GM18519 (cell line): ENCODE results near the gene HP1BP3.
"Not testable (repeated sequence)": the region's sequence is repeated elsewhere in the genome, so short reads cannot be mapped to it uniquely, and the experiment has no call there.

ENCODE experiments used
- ATAC-seq: cut with Tn5 transposase; IDR thresholded peaks from one replicate; pipeline ENCODE4 v1.9.1; 2021; ENCODE audit warnings: mild to moderate bottlenecking, moderate library complexity; ENCODE audit not compliant: unreplicated experiment, low FRiP score

Gene HP1BP3

GRCh38 chr1:20727746-20728316 is 59.3 kb downstream of the HP1BP3 start:
- ATAC-seq = no peak

GRCh38 chr1:20726932-20727745 is 60.0 kb downstream of the HP1BP3 start:
- ATAC-seq = no peak

DNA sequence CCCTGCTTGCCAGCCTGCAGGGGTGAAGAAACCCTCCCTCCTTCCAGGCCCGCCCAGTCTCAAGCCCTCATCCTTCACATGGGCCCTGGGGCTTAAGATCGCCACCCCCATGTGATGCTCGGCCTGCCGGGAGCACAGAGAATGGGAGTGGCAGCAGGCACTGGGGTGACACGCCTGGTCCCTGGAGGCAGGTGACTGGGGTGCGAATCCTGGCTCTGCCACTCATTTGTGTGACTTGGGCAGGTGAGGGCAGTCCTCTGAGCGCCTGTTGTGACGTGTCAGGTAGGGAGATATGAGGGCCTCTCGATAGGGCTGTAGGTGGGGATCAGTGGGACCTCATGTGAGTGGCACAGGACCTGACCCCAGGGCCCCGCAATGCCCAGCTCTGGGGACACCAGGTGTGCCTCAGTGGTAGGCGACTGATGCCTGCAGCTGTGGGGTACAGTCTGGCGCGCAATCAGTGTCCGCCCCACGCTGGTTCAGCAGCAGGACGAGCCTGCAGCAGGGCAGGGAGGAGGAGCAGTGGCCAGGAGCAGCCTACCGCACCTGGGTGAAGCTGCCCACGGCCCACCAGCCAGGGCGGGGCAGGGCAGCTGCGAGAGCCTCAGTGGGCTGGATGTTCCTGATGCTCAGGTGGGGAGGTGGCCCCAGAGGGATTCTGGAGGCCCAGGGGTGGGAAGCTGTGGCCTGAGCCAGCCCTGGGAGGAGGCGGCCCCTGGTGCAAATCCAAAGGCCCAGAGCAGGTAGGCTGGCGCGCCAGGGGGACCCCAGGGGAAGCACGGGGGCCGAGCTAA is 60.8 kb downstream of the HP1BP3 start:
- no peak for ATAC-seq

GRCh38 chr1:20725189-20726117 is 61.7 kb downstream of the HP1BP3 start:
- ATAC-seq = no peak

GRCh38 chr1:20724364-20725188 is 62.5 kb downstream of the HP1BP3 start:
- no peak for ATAC-seq

GRCh38 chr1:20723537-20724363 is 63.4 kb downstream of the HP1BP3 start:
- no peak for ATAC-seq

DNA sequence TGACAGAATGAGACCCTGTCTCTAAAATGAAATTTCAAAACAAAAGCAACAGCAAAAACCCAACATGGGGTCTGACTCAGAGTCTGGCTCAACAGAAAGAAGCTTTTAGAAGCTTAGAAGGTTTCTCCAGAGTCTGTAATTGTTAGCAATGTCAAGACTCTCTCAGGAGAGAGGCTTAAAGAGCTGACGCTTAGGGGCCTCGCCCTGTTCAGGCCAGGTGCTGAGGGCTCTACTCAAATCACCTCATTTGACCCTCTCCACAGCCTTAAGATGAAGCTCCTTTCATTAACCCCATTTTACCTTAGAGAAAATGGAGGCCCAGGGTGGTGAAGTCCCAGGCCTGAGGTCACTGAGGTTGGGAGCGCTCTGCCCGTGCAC is 64.0 kb downstream of the HP1BP3 start:
- no peak for ATAC-seq

GRCh38 chr1:20721117-20722061 is 65.7 kb downstream of the HP1BP3 start:
- no peak for ATAC-seq

GRCh38 chr1:20720631-20721091 is 66.4 kb downstream of the HP1BP3 start:
- no peak for ATAC-seq

- ATAC-seq = no peak
Observed at GRCh38 chr1:20719871-20720620, 67.1 kb downstream of the HP1BP3 start.

DNA sequence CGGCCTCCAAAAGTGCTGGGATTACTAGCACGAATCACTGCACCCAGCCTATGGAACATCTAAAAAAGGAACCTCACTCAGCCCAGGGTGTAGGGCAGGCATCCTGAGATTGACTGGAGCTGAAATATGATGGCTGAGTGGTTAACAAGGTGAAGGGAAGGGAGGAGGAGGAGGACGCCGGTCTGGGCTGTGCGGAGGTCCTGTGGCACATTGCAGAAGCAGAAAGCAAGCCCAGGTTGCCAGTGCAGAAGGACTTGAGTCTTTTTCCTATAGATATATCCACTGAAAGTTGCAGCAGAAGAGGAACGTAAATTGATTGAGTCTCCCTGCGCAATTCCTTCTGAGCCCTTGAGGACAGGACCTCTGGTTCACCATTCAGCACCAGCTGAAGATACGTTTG is 67.8 kb downstream of the HP1BP3 start:
- no peak for ATAC-seq

DNA sequence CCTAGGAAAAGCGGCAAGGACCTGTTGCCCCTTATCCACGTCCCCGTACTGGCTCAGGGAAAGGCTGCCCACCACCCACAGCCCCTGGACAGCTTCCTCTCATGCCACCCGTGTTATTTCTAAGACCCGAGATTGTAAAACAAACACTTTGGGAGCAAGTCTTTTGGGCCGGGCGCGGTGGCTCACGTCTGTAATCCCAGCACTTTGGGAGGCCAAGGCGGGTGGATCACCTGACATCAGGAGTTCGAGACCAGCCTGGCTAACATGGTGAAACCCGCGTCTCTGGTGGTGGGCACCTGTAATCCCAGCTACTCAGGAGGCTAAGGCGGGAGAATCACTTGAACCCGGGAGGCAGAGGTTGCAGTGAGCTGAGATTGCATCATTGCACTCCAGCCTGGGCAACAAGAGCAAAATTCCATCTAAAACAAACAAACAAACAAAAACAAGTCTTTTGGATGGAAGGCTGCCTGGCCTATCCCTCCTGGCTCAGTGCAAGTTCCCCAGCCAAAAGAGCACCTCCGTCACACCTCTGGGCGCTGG is 68.7 kb downstream of the HP1BP3 start:
- ATAC-seq = not testable (repeated sequence)

DNA sequence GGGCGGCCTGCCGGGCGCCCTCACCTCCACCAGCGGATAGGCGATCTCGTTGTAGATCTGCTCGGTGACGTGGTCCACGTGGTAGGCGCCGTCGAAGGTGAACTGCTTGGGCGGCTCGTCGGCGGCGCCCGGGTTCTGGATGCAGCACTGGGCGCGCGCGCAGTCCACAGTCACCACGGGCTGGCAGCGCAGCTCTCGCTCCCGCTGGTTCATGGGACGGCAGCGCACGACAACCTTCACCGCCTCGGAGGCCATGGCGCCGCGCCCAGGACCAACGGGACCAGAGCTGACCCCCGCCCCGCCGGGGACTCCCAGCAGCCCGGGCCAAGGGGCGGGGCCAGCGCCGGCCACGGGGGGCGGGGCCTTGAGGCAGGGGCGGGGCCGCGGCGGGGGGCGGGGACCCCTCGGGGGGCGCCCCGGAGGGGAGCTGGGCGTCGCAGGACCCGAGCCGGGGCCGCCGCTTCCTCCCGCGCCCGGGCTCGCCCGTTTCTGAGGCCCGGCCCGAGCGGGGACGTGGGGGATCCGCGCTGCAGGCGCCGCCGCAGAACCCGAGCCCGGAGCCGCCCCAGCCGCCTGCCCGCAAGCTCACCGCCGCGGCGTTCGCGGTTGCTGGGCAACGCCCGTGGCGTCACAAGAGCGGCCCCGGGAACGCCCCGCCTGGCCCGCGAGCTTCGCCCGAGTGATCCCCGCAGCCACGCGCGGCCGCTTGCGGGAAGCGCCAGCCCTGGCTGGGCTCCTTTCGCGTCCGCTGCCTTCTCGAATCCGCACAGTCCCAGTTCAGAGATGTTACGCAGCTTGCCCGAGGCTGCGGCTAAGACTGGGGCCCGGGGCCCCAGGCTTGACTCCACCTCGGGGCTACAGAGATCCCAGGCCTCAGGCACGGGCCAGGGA is 69.4 kb downstream of the HP1BP3 start, which contains the start of gene KIF17:
Gene KIF17 (minus strand): TSS at position 556 of the 891 bp plus-strand sequence. CDS start 301 bp downstream, at position 255.
- no peak for ATAC-seq

DNA sequence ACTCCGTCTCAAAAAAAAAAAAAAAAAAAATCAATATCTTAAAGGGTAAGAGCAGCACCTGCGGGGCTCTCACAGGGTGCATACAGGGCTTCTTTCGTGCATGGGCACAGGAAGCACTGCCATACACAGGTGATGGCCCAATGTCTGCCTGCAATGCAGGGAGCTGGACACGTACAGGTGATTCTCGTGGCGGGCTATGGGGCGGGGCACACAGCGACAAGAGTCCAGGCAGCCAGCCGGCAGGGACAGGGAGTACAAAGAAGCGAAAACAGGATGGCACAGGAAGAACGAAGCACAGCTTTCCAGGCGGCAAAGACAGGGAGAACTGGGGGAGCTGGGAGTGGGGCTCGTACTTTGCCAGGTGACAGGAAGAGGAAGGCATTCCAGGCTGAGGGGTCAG is 70.9 kb downstream of the HP1BP3 start:
- ATAC-seq = no peak

GRCh38 chr1:20715406-20715805 is 71.7 kb downstream of the HP1BP3 start:
- no peak for ATAC-seq
